Measurements from ENCODE around the gene PRSS50. TPM values are rescaled to one million over a fixed set of nuclear protein-coding genes. Genes with fewer than 3 reads are reported as not detected.
A peak's percentile ranks its signal among the peaks of the same experiment; 100 is the strongest.

The PRSS50 gene
- total and polyA plus RNA-seq, 10 donors: 0.14 to 0.34 TPM; not detected in 8

GRCh38 chr3:46695177-46695961 lies 22.3 kb downstream of the PRSS50 start:
- Histone ChIP-seq H3K27me3 (replicated peaks in 1 of 7) (peaks cover 0 to 35% (median 0%) of the 10 kb centered on the region in 7 donors), H3K36me3 (no peaks in the 10 kb centered on the region), H3K4me3 (no peak overlapping the region), H3K9me3 (no peaks in the 10 kb centered on the region), H3K4me1 (peaks cover 54 to 85% (median 75%) of the 10 kb centered on the region in 6 donors), H3K27ac (peak overlapping the region; percentile 9 to 84 (median 80))
- TF ChIP-seq POLR2AphosphoS5 (IDR thresholded peaks at IDR 0.05): peak; percentile 54 to 86 (median 84)
- peak in 5 of 11 experiments; percentile 11 to 32 (median 21) for TF ChIP-seq CTCF (IDR thresholded peaks at IDR 0.05 in 8 of 11, conservative IDR thresholded peaks at IDR 0.05 in 3 of 11)
- TF ChIP-seq POLR2A (IDR thresholded peaks at IDR 0.05): no peak
- WGBS, 5 donors: 24 to 53% (median 39%) methylated on average over 7 to 11 of the region's 11 CpGs
- intact Hi-C loops (cut with DNase I; ENCODE audit: low total_unique reads): no loop called here
- DNase-seq: peak; percentile 88

- Histone ChIP-seq H3K9me3 (no peaks in the 10 kb centered on the region), H3K4me1 (peaks cover 50 to 84% (median 70%) of the 10 kb centered on the region in 6 donors), H3K4me3 (peak overlapping the region in 1 of 8 donors; percentile 78), H3K36me3 (no peaks in the 10 kb centered on the region), H3K27me3 (replicated peaks in 1 of 7) (peaks cover 0 to 34% (median 0%) of the 10 kb centered on the region in 7 donors), H3K27ac (peak overlapping the region in 7 of 8 donors; percentile 70 to 84 (median 80))
- DNase-seq: no peak
- TF ChIP-seq POLR2AphosphoS5 (IDR thresholded peaks at IDR 0.05): no peak
- TF ChIP-seq CTCF (IDR thresholded peaks at IDR 0.05 in 8 of 11, conservative IDR thresholded peaks at IDR 0.05 in 3 of 11): no peak
- no peak for TF ChIP-seq POLR2A (IDR thresholded peaks at IDR 0.05)
- 91 to 100% (median 100%) methylated on average over 2 to 3 of the region's 3 CpGs for WGBS, 5 donors
- intact Hi-C loops (cut with DNase I; ENCODE audit: low total_unique reads): no loop called here
Measured at GRCh38 chr3:46694520-46694919, 23.1 kb downstream of the PRSS50 start.

GRCh38 chr3:46693892-46694226 lies 23.8 kb downstream of the PRSS50 start:
- WGBS, 5 donors: 0 to 22% (median 15%) methylated on average over 3 to 30 of the region's 30 CpGs
- peak; percentile 87 for DNase-seq
- intact Hi-C loops (cut with DNase I; ENCODE audit: low total_unique reads): no loop called here
- H3K27ac ChIP-seq: peak overlapping the region; percentile 8 to 84 (median 80)
- H3K4me1 ChIP-seq: peaks cover 49 to 78% (median 66%) of the 10 kb centered on the region in 6 donors
- peak overlapping the region; percentile 60 to 78 (median 64) for H3K4me3 ChIP-seq
- H3K9me3 ChIP-seq: no peaks in the 10 kb centered on the region
- no peaks in the 10 kb centered on the region for H3K36me3 ChIP-seq
- TF ChIP-seq POLR2A (IDR thresholded peaks at IDR 0.05) (no peak), POLR2AphosphoS5 (IDR thresholded peaks at IDR 0.05) (peak in 1 of 3 donors; percentile 55)
- H3K27me3 ChIP-seq (replicated peaks in 1 of 7): peaks cover 0 to 34% (median 0%) of the 10 kb centered on the region in 7 donors

GRCh38 chr3:46693038-46693891 lies 24.4 kb downstream of the PRSS50 start, which contains the start of gene ALS2CL:
ALS2CL (minus strand) TSS chr3:46693679; CDS start chr3:46689440, 4,239 bp downstream.
- peak; percentile 92 for DNase-seq
- intact Hi-C loops (cut with DNase I; ENCODE audit: low total_unique reads): no loop called here
- H3K27me3 ChIP-seq (replicated peaks in 1 of 7): peaks cover 0 to 34% (median 0%) of the 10 kb centered on the region in 7 donors
- 0 to 3% (median 1%) methylated on average over 12 to 71 of the region's 71 CpGs for WGBS, 5 donors
- peak within 1 kb of the TSS; percentile 60 to 78 (median 64) for H3K4me3 ChIP-seq
- H3K27ac ChIP-seq: peak within 1 kb of the TSS; percentile 32 to 84 (median 80)
- TF ChIP-seq CTCF (IDR thresholded peaks at IDR 0.05 in 8 of 11, conservative IDR thresholded peaks at IDR 0.05 in 3 of 11): no peak
- TF ChIP-seq POLR2AphosphoS5 (IDR thresholded peaks at IDR 0.05): peak; percentile 37 to 71 (median 67)
- H3K4me1 ChIP-seq: peaks cover 49 to 78% (median 66%) of the 10 kb centered on the region in 6 donors
- H3K36me3 ChIP-seq: peaks cover 0 to 5% (median 0%) of the 10 kb centered on the region in 6 donors
- H3K9me3 ChIP-seq: no peaks in the 10 kb centered on the region
